NCI-H446 (cell line): Measurements from ENCODE around the gene CELSR1.

Source experiments
- DNase-seq, 2 experiments: peaks; one replicate each; lab custom pipeline; 2025; lab: John Stamatoyannopoulos, UW

The CELSR1 gene

GRCh38 chr22:46551321-46551720 is 13.9 kb upstream of the CELSR1 start:
- DNase-seq: no peak

DNA sequence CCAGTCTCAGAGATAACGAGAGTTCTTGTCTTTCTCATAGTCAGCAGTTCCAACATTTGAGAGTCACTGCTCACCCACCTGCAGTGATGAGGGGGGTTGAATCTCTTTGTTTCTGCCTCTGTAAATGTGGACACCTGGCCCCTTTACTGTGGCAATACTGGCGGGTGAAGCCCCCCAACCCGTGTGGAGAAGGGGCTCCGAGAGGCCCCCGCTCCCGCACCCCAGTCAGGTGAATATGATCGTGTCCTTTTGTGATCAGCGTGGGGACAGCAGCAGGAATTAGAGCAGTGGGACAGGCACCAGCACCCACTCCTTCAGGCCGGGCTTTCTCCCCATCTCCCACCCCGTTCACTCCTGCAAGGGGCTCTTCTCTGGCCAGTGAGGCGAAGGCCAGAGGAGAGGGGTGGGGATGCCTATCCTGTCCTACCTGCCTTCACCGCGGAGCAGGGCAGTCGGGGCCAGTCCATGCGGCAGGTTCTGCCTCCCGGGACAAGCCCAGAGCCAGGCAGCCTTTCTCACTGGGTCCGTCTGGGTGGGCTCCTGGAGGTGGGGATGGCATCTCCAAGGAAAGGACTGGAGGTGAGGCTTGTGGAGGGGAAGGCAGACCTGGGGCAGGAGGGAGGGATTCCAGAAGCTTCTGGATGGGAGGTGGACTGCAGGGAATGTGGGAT is 12.7 kb upstream of the CELSR1 start:
- DNase-seq: no peak

DNA sequence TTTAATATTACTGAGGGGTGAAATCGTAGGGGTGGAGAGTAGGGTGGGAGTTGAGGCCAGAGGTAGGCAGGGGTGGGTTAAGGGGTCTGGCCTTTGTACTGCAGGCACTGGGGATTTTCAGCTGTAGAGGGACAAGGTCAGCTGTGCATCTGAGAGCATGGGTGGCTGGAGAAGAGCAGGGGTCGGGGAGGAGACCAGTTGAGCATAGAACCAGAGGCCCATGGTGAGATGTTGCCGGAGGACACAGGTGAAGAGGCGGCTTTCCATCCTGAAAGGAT is 12.1 kb upstream of the CELSR1 start:
- no peak for DNase-seq

GRCh38 chr22:46547883-46548244 is 10.4 kb upstream of the CELSR1 start:
- no peak for DNase-seq

DNA sequence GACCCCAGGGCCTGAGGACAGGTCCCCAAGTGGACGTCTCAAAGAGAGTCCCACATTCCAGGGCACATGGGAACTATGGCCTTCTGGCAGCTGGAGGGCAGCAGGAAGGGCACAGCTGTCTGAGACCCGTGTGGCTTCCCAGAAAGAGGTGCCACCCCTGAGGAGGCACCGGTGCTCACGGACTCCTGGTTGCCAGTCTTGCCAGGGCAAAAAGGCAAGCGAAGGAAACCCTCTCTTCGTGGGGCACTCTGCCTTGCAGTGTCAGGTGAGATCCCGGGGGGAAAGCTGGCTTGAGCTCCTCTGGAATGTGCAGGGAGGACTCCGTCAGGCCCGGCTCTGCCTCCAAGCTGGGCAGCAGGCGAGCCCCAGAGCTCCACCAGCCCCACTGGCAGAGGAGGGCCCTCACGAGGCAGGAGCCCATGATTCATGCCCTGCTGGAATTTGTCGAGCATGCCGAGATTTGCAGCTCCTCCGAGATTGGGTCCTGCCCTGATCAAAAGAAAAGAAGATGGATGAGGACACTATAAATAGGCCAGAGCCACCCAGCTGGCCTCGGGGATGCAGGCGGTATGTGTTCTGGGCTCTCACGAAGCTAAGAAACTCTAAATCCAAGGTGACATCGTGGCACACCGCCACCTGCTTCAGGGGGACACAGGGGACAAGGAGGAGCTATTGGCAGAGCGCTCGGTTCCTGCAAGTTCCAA is 9.9 kb upstream of the CELSR1 start:
- no peak for DNase-seq

GRCh38 chr22:46546466-46547178 is 9.2 kb upstream of the CELSR1 start:
- no peak for DNase-seq

GRCh38 chr22:46545086-46545792 is 7.8 kb upstream of the CELSR1 start:
- DNase-seq: no peak

GRCh38 chr22:46542011-46542985 is 4.9 kb upstream of the CELSR1 start:
- DNase-seq: peak in 1 of 2 experiments; percentile 58

DNA sequence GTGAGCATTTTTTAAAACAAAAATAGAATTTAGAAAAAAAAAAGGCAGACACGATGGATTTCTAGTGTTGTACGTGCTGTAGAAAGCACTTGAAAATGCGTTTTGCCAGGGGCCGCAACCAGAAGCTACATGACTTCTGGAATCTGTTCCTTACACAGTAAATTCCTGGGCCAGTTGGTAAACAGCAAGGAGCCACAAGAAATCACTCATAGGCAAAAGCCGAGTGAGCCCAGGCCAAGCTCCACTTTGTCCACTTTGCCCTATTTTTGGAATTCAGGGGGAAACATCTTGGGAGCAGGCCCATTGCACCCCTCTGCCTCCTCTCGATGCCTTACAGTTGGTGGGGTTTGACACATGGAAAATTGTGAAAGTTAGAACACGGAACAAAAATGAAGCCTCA is 4.1 kb upstream of the CELSR1 start:
- no peak for DNase-seq

DNA sequence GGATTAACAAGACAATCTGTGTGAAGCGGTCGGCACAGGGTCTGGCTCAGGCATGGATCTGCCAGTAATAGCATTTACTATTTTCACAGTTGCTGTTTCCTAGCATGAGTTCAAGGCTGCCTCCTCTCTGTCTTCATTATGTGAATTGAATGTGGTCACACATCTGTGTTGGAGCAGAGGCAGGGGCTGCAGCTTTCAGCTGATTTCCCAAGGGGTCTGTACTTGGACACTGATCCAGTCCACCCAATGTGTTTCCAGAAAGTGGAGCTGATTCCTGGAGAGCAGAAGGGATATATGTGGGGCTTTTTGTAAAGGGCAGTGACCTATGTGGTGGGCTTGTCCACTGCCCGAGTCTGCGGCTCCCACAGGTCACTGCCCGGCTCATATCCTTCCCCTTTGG is 3.5 kb upstream of the CELSR1 start:
- no peak for DNase-seq

- DNase-seq: no peak
Measured at GRCh38 chr22:46539169-46539568, 1.7 kb upstream of the CELSR1 start.

- no peak for DNase-seq
Measured at GRCh38 chr22:46538814-46539160, 1.4 kb upstream of the CELSR1 start.

- DNase-seq: no peak
Measured at GRCh38 chr22:46537946-46538813, 760 bp upstream of the CELSR1 start.

DNA sequence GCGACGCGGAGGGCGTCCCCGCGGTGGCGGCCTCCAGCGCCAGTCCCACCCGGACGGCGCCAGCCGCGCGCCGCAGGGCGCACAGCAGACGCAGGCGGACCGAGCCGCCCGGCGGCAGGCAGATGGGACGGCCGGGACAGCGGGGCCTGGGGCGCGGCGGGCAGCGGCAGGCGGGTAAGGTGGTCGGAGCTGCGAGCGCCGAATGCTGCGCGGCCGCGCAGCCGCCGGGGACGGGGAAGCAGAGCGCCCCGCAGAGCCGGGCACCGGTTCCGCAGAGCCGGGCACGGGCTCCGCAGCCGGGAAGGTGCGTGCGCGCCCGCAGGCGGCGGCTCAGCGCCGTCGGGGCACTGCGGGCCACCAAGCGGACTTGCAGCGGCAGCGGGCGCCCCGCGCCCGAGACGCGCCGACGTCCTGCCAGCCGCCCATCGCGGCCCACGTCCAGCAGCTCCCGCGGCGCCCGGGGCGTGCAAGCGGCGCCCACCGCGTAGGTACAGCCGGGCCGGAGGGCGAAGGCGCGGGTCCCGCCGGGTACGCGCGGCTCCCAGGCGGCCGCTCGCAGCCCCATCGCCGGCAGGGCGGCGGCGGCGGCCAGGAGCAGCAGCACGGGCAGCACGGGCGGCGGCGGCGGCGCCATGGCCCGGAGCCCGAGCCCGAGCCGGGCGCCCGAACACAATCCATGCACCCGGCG is 739 bp downstream of the CELSR1 start:
- no peak for DNase-seq

DNA sequence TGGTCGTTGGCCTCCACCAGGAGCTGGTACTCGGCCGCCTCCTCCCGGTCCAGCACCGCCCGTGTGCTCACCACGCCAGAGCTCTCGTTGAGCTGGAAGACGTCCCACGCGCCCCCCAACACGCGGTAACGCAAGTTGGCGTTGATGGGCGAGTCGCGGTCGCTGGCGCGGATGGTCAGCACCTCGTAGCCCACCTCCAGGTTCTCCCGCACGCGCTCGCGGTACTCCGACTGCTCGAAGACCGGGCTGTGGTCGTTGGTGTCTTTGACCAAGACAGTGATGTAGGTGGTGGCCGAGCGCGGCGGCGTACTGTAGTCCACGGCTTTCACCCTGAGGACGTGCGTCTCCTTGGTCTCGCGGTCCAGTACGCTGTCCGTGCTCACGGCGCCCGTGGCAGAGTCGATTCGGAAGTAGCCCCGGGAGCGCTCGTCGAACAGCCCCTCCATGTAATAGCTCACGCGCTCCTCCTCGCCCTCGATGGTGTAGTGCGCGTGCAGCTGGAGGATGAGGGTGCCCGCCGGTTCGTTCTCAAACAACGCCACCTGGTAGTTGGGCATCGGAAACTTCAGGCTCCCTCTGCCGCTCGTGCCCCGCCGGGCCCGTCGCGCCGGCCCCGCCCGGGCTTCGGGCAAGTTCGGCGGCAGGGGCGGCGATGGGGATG is 1.4 kb downstream of the CELSR1 start:
- DNase-seq: no peak

- DNase-seq: no peak
Measured at GRCh38 chr22:46534901-46535630, 2.4 kb downstream of the CELSR1 start.

GRCh38 chr22:46534177-46534776 is 3.1 kb downstream of the CELSR1 start:
- DNase-seq: no peak

- no peak for DNase-seq
Measured at GRCh38 chr22:46533070-46533833, 4.2 kb downstream of the CELSR1 start.
